HepG2 (cell line): ENCODE results near the gene SLC34A2. TPM values are rescaled to one million over a fixed set of nuclear protein-coding genes. Genes with fewer than 3 reads are reported as not detected.

Experiments used
- RXRA ChIP-seq: sonication (generic); formaldehyde crosslinking; IDR thresholded peaks from 2 replicates; pipeline ENCODE4 v1.5.1; 2020; ENCODE audit warnings: missing genetic modification reagents
- polyA plus RNA-seq, 8 experiments: library from polyadenylated mRNA; depleted of rRNA in 3 of 8; stranded (reverse) in 7 of 8; unstranded in 1 of 8; fragments of >200 nt; fragmentation: Illumina TruSeq in 4 of 8; extraction: Trizol in 4 of 8; gene quantifications; 2 replicates each; pipeline versions ENCODE4 v1.2.1 to v1.2.3, GENCODE V29; 2011 to 2016; ENCODE audit warnings: low read depth in 4 of 8, missing spikeins in 1 of 8, mixed read lengths in 1 of 8; ENCODE audit not compliant: insufficient read depth in 1 of 8
- total RNA-seq, 5 experiments: library from RNA; depleted of rRNA; stranded (reverse); fragments of >200 nt; fragmentation: Illumina TruSeq; extraction: Trizol; gene quantifications; 2 replicates each; pipeline ENCODE4 v1.2.3, GENCODE V29; 2016; ENCODE audit warnings: low read depth in 1 of 5
- TF ChIP-seq, protein P1 (sequence below): sonication (generic); formaldehyde crosslinking; IDR thresholded peaks from 2 replicates; pipeline ENCODE4 v1.4.0; 2020; ENCODE audit warnings: mild to moderate bottlenecking, missing genetic modification reagents
- TF ChIP-seq, protein P2 (sequence below), 2 experiments: sonication (generic) in 1 of 2; formaldehyde crosslinking in 1 of 2; IDR thresholded peaks; 2 replicates each; pipeline versions ENCODE4 v1.6.1 to v1.9.0; 2014 to 2022; ENCODE audit warnings: antibody characterized with exemption in 1 of 2, borderline replicate concordance in 1 of 2, inconsistent platforms in 1 of 2, low read depth in 1 of 2, missing genetic modification reagents in 1 of 2

The SLC34A2 gene
- total and polyA plus RNA-seq, 2 of the 13 experiments (the other 11 are each of a cell fraction or from before 2014, with no cell fraction given) = not detected

DNA sequence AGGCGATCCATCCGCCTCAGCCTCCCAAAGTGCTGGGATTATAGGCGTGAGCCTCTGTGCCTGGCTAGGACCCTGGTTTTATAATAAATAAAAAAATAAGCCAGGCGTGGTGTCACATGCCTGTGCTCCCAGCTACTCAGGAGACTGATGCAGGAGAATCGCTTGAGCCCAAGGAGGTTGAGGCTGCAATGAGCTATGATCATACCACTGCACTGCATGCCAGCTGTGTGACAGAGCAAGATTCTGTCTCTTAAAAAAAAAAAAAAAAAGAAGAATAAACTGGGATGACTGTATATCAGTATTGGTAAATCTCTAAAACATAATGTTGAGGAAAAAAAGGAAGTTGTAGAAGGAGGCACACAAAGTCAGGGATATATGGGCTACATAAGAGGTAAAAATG lies 45.7 kb upstream of the SLC34A2 start (continued):
- TF ChIP-seq, protein P1, sequence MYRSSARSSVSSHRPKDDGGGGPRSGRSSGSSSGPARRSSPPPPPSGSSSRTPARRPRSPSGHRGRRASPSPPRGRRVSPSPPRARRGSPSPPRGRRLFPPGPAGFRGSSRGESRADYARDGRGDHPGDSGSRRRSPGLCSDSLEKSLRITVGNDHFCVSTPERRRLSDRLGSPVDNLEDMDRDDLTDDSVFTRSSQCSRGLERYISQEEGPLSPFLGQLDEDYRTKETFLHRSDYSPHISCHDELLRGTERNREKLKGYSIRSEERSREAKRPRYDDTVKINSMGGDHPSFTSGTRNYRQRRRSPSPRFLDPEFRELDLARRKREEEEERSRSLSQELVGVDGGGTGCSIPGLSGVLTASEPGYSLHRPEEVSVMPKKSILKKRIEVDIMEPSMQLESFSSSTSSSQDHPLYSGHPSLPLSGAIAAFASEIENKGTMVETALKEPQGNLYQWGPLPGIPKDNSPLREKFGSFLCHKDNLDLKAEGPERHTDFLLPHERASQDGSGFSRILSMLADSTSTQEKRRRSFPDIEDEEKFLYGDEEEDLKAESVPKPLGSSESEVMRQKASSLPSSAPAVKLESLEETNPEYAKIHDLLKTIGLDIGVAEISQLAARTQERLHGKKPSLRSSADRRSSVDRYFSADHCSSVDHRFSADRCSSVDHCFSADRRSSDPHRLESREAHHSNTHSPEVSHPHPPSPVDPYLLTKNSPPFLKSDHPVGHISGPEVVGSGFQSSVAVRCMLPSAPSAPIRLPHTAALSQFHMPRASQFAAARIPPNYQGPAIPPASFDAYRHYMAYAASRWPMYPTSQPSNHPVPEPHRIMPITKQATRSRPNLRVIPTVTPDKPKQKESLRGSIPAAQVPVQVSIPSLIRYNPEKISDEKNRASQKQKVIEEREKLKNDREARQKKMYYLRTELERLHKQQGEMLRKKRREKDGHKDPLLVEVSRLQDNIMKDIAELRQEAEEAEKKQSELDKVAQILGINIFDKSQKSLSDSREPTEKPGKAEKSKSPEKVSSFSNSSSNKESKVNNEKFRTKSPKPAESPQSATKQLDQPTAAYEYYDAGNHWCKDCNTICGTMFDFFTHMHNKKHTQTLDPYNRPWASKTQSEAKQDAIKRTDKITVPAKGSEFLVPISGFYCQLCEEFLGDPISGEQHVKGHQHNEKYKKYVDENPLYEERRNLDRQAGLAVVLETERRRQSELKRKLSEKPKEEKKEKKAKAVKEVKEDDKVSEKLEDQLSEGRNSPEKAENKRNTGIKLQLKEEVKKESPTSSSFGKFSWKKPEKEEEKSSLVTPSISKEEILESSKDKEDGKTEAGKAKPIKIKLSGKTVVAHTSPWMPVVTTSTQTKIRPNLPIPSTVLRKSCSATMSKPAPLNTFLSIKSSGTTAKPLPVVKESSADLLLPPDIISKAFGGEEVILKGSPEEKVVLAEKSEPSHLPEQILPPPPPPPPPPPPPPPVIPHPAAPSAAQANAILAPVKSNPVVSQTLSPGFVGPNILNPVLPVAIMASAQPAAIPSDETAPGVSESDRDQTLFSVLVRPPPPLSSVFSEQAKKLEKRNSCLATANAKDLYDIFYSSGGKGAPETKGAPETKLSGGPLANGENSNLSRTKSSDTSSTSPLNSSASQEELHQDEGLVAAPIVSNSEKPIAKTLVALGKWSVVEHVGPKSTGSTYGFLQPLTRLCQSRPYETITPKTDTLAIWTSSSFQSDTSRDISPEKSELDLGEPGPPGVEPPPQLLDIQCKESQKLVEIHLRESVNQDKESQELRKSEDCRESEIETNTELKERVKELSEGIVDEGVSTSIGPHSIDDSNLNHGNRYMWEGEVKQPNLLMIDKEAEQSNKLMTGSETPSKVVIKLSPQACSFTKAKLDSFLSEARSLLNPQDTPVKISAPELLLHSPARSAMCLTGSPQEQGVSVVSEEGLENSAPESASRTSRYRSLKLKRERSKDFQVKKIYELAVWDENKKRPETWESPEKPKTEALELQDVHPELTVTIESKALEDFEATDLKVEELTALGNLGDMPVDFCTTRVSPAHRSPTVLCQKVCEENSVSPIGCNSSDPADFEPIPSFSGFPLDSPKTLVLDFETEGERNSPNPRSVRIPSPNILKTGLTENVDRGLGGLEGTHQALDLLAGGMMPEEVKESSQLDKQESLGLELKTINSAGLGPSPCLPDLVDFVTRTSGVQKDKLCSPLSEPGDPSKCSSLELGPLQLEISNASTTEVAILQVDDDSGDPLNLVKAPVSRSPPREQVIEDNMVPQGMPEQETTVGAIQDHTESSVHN (CRISPR knock-in tag) = no peak
- TF ChIP-seq RXRA (CRISPR knock-in tag) = no peak
- TF ChIP-seq, protein P2, sequence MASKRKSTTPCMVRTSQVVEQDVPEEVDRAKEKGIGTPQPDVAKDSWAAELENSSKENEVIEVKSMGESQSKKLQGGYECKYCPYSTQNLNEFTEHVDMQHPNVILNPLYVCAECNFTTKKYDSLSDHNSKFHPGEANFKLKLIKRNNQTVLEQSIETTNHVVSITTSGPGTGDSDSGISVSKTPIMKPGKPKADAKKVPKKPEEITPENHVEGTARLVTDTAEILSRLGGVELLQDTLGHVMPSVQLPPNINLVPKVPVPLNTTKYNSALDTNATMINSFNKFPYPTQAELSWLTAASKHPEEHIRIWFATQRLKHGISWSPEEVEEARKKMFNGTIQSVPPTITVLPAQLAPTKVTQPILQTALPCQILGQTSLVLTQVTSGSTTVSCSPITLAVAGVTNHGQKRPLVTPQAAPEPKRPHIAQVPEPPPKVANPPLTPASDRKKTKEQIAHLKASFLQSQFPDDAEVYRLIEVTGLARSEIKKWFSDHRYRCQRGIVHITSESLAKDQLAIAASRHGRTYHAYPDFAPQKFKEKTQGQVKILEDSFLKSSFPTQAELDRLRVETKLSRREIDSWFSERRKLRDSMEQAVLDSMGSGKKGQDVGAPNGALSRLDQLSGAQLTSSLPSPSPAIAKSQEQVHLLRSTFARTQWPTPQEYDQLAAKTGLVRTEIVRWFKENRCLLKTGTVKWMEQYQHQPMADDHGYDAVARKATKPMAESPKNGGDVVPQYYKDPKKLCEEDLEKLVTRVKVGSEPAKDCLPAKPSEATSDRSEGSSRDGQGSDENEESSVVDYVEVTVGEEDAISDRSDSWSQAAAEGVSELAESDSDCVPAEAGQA (IDR thresholded peaks at IDR 0.05; ENCODE audit: low read depth) = no peak
- TF ChIP-seq, protein P2 (CRISPR knock-in tag; IDR thresholded peaks at IDR 0.05; ENCODE audit: borderline replicate concordance) = no peak
